PC-9 (cell line): Measurements from ENCODE around the gene BMPR2. TPM values are rescaled to one million over a fixed set of nuclear protein-coding genes. Genes with fewer than 3 reads are reported as not detected.
"Not testable (repeated sequence)": the region's sequence is repeated elsewhere in the genome, so short reads cannot be mapped to it uniquely, and the experiment has no call there.

Experiments
- BruUV-seq: library from RNA; stranded (reverse); fragments of 400-500 nt; replicated peaks from 2 replicates; lab custom pipeline; 2021; lab: Mats Ljungman, UMichigan
- CTCF ChIA-PET: fragments of 300-600 bp; sonication (Branson Sonifier 250); formaldehyde crosslinking; loops from one replicate; lab custom pipeline; 2022; ENCODE audit warnings: antibody characterized with exemption; lab: Charles Lee
- POLR2A ChIA-PET: fragments of 300-600 bp; sonication (Branson Sonifier 250); formaldehyde crosslinking; loops from one replicate; lab custom pipeline; 2022; ENCODE audit warnings: antibody characterized with exemption; ENCODE audit not compliant: unreplicated experiment; lab: Charles Lee
- DNase-seq, 2 experiments: peaks; one replicate each; pipeline versions ENCODE4 v3.0.0 to v3.0.0-alpha.2; 2015 to 2022; ENCODE audit warnings: mixed read lengths in 1 of 2
- H2AFZ ChIP-seq: fragments of 200-600 bp; sonication (generic); 2 replicates; pipeline ENCODE4 v1.8.1; 2017; ENCODE audit warnings: antibody characterized with exemption
- H3F3A ChIP-seq: fragments of 200-600 bp; sonication (generic); 2 replicates; pipeline ENCODE4 v1.8.1; 2017; ENCODE audit warnings: antibody characterized with exemption, mild to moderate bottlenecking, low read depth; ENCODE audit not compliant: insufficient read depth
- H3K27ac ChIP-seq: fragments of 200-600 bp; sonication (generic); 2 replicates; pipeline ENCODE4 v1.6.1; 2016; ENCODE audit warnings: mixed run types
- H3K27me3 ChIP-seq: fragments of 200-600 bp; sonication (generic); 2 replicates; pipeline ENCODE4 v1.6.1; 2016; ENCODE audit warnings: low read depth, mixed run types; ENCODE audit not compliant: insufficient read depth
- H3K36me3 ChIP-seq: fragments of 200-600 bp; sonication (generic); 2 replicates; pipeline ENCODE4 v1.6.1; 2016; ENCODE audit warnings: low read depth, mixed run types
- H3K4me1 ChIP-seq: fragments of 200-600 bp; sonication (generic); replicated peaks from 2 replicates; pipeline ENCODE4 v1.6.1; 2016; ENCODE audit warnings: mixed run types; ENCODE audit not compliant: insufficient read depth
- H3K4me2 ChIP-seq: fragments of 200-600 bp; sonication (generic); 2 replicates; pipeline ENCODE4 v1.6.1; 2017; ENCODE audit warnings: mixed run types
- H3K4me3 ChIP-seq: fragments of 200-600 bp; sonication (generic); 2 replicates; pipeline ENCODE4 v1.6.1; 2016; ENCODE audit warnings: mixed run types
- H3K79me2 ChIP-seq: fragments of 200-600 bp; sonication (generic); 2 replicates; pipeline ENCODE4 v1.6.1; 2017; ENCODE audit warnings: low read depth, mixed run types
- H3K9me2 ChIP-seq: fragments of 200-600 bp; sonication (generic); 2 replicates; pipeline ENCODE4 v1.8.1; 2017; ENCODE audit warnings: mild to moderate bottlenecking; ENCODE audit not compliant: insufficient read depth
- H3K9me3 ChIP-seq: fragments of 200-600 bp; sonication (generic); 2 replicates; pipeline ENCODE4 v1.8.1; 2016; ENCODE audit warnings: low read depth; ENCODE audit not compliant: insufficient read depth
- H4K20me1 ChIP-seq: fragments of 200-600 bp; sonication (generic); 2 replicates; pipeline ENCODE4 v1.8.1; 2017; ENCODE audit not compliant: insufficient read depth
- CTCF ChIP-seq: fragments of 200-600 bp; sonication (generic); conservative IDR thresholded peaks from 2 replicates; pipeline ENCODE4 v1.6.1; 2017; ENCODE audit warnings: mixed run types, antibody characterized with exemption, mild to moderate bottlenecking, moderate library complexity
- EZH2 ChIP-seq: fragments of 200-600 bp; sonication (generic); IDR thresholded peaks from 2 replicates; pipeline ENCODE4 v1.8.0; 2017; ENCODE audit warnings: antibody characterized with exemption, low read depth
- intact Hi-C: fragments of 100-400 bp; cut with micrococcal nuclease; formaldehyde crosslinking; loops from one replicate; pipeline ENCODE4 v1.10.0; 2022; ENCODE audit not compliant: unreplicated experiment
- total RNA-seq: library from RNA; stranded (reverse); gene quantifications from 2 replicates; pipeline ENCODE4 v1.2.3, GENCODE V29; 2021

Gene BMPR2
- total RNA-seq, 1 experiment from 2014 or later = 23.2 TPM

GRCh38 chr2:202503276-202503675 is 127.1 kb downstream of the BMPR2 start:
- H3K9me3 ChIP-seq, H3K79me2 ChIP-seq, H3K36me3 ChIP-seq, BruUV-seq, H3K4me3 ChIP-seq, H3K27ac ChIP-seq, H3F3A ChIP-seq, H4K20me1 ChIP-seq, H3K4me1 ChIP-seq, intact Hi-C loops, H3K27me3 ChIP-seq, DNase-seq, H2AFZ ChIP-seq, H3K4me2 ChIP-seq, H3K9me2 ChIP-seq, CTCF ChIA-PET: not testable (repeated sequence)
- POLR2A ChIA-PET = interaction anchor here (0.6 kb wide), 1 partner anchor 81 kb away, joined by 4 read pairs; no protein-coding TSS in a partner anchor

GRCh38 chr2:202508686-202509085 is 132.6 kb downstream of the BMPR2 start:
- H3K79me2 ChIP-seq = no peaks in the 10 kb centered on the region
- intact Hi-C loops = no loop called here
- no peaks in the 10 kb centered on the region for H4K20me1 ChIP-seq
- ChIA-PET CTCF (no interaction called here), POLR2A (no interaction called here)
- H3K36me3 ChIP-seq = no peaks in the 10 kb centered on the region
- no peaks in the 10 kb centered on the region for H3K4me1 ChIP-seq
- H3K4me3 ChIP-seq = no peak overlapping the region
- H3K9me3 ChIP-seq = no peaks in the 10 kb centered on the region
- no peaks in the 10 kb centered on the region for H3F3A ChIP-seq
- H3K4me2 ChIP-seq = no peak overlapping the region
- no peak overlapping the region for H3K27ac ChIP-seq
- no peak for TF ChIP-seq EZH2
- no peak for TF ChIP-seq CTCF
- no peak overlapping the region for H2AFZ ChIP-seq
- BruUV-seq = no TSS peak
- no peak for DNase-seq
- H3K9me2 ChIP-seq = no peaks in the 10 kb centered on the region
- H3K27me3 ChIP-seq = no peaks in the 10 kb centered on the region

- no peaks in the 10 kb centered on the region for H3K79me2 ChIP-seq
- H3K36me3 ChIP-seq = no peaks in the 10 kb centered on the region
- BruUV-seq = no TSS peak
Observed at GRCh38 chr2:202510911-202511310, 134.8 kb downstream of the BMPR2 start.

More at GRCh38 chr2:202510911-202511310, 134.8 kb downstream of the BMPR2 start:
- Histone ChIP-seq H3K27ac (no peak overlapping the region), H3K9me2 (no peaks in the 10 kb centered on the region), H4K20me1 (no peaks in the 10 kb centered on the region), H3K4me2 (no peak overlapping the region), H3K4me1 (no peaks in the 10 kb centered on the region), H2AFZ (no peak overlapping the region), H3F3A (no peaks in the 10 kb centered on the region), H3K4me3 (no peak overlapping the region), H3K9me3 (no peaks in the 10 kb centered on the region), H3K27me3 (no peaks in the 10 kb centered on the region)
- ChIA-PET CTCF (no interaction called here), POLR2A (no interaction called here)
- DNase-seq = no peak
- intact Hi-C loops = no loop called here
- no peak for TF ChIP-seq CTCF
- no peak for TF ChIP-seq EZH2
